ENCODE results near the gene SEMA6B.

Gene SEMA6B

DNA sequence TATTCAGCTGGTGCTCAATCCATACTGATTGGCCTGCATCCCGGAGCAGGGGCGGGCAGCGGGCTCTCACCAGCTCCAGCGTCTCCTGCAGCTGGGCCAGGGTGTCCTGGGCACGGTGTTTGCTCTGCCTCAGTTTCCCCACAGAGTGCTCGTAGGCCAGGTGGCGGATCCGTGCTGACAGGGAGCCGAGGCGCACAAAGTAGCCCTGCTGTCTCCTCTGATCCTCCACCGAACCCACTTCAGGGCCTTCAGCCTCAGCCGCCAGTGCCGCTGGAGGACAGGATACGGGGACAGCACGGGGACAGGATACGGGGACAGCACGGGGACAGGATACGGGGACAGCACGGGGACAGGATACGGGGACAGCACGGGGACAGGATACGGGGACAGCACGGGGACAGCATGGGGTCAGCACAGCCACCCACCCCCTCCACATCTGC lies 33.9 kb downstream of the SEMA6B start:
- DNase-seq (ENCODE audit: low read depth), result no peak

DNA sequence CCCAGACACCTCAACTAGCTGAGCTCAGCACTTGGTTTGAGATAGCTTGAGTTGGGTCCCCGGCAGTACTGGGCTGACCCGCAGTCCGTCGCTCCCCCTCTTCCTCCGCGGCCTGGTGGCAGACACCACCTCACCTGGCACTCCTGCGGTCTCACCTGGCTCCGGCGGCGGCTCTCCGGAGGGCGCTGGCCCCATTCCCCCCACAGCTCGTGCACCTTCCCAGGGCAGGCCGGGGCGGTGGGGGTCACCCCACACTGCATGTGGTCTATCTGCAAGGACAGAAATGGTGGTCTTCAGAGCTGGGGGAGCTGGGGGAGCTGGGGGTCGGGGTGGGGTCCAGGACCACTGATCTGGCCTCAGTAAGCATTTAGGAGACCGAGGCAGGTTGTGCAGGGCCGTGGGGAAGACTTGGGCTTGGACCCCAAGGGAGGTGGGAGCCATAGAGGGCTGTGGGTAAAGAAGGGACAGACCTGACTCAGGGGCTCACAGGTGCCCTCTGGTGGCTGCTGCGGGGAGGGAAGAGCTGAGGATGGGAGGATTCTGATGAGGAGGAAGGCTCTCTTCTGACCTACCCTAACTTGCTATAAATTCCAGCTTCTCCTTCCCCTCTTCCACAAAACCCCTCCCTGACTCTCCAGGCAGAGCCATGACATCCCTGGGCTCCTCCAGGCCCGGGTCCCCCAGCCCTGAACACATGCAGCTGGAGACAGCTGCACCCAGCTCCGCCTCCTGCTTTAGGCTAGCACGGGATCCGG lies 34.5 kb downstream of the SEMA6B start:
- DNase-seq (ENCODE audit: low read depth), result peak; percentile 11

DNA sequence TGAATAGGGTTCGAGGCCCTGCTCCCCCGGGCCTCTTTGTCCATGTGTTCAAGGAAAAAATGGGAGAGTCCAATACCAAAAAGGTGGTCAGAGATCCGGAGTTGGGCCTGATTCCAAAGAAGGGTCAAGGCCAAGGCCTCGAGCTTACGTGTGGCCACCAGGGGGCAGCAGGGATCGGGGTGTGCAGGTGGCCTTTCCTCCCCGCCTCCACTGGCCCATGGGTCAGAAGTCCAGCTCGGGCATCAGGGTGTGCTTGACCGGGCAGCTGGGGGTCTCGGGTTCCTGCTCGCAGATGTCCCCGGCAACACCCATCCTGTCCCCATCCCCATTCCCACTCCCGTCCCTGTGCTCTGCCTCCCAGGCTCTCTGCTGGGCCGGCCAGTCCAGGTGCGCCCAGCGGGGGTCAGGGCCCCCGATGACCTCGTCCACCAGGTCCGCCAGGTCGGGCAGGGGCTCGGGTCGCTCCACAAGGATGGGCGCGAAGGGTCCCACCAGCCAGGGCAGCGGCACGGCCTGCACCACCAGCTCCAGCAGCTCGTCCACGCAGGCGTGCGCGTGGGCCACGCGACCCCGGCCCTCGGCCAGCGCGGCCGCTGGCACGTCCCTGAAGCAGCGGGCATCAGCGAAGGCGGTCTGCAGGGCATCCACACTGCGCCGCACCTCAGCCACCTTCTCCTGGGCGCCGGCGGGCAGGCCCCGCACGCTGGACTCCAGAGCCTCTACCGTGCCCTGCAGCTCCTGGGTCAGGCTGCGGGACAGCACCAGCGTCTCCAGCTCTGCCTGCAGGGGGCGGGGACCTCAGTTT lies 36.0 kb downstream of the SEMA6B start:
- DNase-seq (ENCODE audit: low read depth), result no peak

DNA sequence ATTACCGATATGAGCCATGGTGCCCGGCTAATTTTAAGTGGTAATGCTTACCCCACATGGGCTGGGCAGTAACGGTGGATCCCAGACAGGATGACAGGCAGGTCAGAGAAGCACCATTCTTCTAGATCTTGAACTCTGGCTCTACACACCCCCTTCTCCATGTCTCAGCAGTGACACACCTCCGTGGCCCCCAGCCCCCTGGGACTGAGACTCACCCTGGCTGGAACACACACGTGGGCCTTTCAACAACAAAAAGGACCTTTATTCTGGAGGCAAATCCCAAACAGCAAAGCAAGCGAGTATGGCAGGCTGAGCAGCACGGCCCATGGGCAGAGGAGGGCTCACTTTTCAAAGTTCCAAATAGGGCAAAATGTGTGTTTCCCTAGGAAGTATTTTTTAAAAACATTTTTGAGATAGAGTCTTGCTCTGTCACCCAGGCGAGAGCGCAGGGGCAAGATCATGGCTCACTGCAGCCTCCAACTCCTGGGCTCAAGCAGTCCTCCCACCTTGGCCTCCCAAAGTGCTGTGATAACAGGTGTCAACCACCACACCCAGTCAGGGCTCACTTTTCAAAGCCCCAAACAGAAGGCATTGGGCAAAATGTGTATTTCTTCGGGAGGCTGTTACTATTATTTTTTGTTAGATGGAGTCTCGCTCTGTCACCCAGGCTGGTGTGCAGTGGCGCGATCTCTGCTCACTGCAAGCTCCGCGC lies 37.0 kb downstream of the SEMA6B start:
- DNase-seq (ENCODE audit: low read depth), result no peak

DNA sequence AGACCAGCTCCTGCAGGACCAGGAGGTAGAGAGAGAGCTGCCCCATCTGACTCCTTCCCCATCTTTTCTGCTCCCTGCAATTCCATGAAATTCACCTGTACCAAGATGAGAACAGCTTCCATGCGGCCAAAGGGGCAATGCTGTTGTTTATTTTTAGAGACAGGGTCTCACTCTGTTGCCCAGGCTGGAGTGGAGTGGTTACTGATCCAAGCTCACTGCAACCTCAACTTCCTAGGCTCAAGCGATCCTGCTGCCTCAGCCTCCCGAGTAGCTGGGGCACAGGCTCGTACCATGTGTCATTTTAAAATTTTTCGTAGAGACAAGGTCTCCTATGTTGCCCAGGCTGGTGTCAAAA lies 37.6 kb downstream of the SEMA6B start:
- no peak for DNase-seq (ENCODE audit: low read depth)

DNA sequence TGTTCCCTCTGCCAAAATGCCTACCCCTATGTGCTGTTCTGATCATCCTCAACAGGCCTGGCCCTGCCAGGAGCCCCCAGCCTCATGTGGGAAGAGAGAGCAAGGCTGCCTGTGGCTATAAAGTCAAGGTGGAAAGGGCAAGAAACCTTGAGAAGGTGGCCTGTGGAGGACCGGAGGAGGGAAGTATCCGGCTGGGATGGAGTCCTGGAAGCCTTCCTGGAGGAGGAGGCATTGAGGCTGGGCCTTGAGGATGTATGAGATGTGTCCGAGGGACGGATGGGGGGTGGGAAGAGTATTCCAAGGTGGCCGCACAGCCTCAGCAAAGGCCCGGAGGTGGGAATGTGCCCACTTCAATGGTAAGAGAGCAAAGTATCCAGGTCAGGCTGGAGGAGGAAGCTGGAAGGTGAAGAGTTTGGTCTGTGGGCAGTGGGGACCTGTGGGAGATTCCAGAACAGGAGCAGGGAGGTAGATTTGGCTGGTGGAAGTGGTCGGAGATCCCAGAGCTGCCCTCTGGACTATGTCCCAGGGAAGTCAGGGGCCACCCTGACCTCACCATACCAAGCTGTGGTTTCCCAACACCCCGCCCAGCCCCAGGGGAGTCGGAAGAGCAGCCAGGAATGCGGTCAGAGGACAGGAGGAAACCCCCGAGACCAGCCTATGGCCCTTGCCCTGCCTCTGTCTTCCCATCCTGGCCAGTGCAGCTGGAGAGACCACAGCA lies 38.2 kb downstream of the SEMA6B start:
- DNase-seq (ENCODE audit: low read depth), result no peak

DNA sequence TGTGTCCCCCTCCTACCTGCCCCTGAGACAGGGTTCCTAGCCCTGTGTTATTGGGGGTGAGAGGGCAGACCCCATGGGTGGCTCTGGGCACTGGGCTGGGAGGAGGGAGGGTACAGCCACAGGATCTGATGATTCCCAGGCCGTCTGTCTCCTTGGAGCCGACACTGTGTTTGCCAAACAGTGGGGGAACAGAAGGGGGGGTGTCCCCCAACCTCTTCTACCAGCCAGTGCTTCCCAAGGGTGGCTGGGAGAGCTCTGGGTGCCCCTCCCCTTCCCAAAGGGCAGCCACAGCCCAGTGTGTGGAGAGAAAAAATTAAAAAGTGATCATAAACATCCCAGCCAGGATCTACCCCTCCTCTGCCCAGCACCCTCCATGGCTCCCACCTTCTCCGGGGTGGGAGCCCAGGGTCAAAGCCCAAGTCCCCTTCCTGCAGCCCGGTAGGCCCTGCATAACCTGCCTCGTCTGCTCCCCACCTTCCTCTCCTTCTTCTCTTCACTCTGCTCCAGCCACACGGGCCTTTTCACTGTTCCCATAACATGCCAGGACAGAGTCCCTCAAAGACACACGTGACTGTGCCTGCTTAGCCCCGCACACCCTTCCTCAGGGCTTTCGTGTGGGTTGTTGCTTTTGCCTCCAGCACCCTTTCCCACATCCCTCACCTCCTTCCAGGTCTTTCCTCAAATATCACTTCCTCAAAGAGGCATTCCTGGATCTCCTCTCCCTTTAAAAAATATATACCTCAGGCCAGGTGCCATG lies 39.8 kb downstream of the SEMA6B start:
- no peak for DNase-seq (ENCODE audit: low read depth)

DNA sequence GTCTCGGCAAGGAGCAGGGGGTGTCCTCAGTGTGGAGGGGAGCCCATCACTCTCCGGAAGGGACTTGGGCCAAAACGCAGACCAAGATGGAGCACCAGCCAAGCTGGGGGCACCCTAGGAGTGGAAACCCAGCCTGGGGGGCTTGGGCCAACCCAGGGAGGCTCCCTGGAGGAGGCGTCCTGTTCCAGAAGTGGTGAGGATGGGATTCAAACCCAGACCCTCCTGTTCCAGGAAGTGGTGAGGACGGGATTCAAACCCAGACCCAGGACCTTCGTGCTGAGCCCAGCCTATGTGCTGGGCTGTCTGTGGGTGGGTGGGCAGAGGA lies 40.4 kb downstream of the SEMA6B start:
- DNase-seq (ENCODE audit: low read depth), result no peak

DNA sequence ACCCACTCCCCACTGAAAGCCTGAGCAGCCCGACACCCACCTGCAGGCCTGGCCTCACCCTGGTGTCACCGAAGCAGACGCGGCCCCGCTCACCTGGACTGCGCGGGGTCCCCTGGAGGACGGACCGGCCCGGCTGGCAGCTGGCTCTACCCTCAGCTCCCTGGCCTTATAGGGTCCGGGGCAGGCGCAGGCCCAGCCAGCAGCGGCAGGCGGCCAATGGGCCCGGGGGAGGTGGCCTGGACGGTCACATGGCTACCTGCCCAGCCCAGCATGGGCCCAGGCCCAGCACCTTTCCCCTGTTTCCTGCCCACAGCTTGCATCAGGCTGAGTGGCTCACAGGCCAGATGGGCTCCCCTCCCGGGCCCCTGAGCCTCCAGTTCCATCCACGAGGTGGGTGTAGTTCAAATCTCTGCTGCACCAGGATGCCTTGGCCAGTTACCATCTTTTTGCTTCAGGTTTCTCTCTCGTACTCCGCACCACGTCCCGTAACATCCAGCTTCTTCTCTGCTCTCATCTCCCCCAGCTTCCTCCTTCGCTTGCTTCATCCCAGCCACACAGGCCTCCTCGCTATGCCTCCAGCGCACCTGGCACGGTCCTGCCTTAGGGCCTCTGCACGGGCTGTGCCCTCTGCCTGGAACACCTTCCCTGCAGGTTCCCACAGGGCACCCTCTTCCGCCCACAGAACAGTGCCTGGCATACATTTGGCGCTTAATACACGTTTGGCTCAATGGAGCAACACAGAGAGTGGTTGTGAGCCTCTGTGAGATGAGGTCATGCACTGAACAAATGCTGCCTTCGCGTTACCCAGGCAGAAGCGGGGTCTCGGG lies 40.9 kb downstream of the SEMA6B start, which contains the start of gene PLIN4:
TSS of gene PLIN4 (minus strand) at position 142 of the 827 bp plus-strand sequence. CDS start 214 bp downstream, outside the sequence.
- no peak for DNase-seq (ENCODE audit: low read depth)

DNA sequence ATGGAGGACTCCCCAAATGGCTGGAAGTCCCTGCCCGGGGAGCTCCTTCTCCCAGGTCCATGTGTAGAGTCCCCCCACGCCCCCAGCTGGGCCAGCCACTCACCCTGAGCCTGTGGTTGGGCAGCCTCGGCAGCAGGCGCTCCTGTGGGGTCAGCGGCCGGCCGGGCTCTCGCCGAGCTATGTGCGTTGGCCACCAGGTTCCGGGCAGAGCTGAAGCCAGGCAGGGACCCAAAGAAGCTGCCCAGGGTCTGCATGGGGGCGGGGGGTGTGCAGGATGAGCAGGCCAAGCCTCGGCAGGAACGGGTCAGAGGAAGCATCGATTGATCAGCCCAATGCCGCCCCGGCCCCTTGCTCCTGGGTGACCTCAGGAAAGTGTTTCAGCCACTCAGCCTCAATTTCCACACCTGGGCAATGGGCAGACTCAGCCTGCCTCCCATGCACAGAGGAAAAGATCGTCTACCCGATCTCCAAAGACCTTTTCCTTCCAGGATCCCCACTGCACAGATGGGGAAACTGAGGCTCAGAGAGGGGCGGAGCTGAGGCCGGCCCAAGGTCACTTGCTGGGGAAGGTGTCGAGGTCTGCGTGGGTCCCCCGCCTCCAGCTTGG lies 41.9 kb downstream of the SEMA6B start:
- no peak for DNase-seq (ENCODE audit: low read depth)

DNA sequence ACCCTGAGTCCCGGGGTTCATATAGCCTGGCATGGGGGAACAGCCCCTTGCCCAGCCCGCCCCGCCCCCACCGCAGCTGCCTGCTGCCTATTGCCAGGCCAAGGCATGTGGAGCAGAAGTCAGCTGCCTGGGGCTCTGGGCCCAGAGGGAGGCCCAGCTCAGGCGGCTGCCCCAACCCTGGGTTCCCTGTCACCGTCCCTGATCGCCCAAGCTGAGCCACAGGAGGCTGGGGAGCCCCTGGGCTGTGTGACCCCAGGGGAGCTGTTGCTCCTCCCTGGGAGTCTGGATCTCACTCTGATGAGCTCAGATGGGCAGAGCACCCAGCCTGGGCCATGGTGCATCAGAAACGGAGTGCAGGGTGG lies 42.6 kb downstream of the SEMA6B start:
- DNase-seq (ENCODE audit: low read depth), result no peak

DNA sequence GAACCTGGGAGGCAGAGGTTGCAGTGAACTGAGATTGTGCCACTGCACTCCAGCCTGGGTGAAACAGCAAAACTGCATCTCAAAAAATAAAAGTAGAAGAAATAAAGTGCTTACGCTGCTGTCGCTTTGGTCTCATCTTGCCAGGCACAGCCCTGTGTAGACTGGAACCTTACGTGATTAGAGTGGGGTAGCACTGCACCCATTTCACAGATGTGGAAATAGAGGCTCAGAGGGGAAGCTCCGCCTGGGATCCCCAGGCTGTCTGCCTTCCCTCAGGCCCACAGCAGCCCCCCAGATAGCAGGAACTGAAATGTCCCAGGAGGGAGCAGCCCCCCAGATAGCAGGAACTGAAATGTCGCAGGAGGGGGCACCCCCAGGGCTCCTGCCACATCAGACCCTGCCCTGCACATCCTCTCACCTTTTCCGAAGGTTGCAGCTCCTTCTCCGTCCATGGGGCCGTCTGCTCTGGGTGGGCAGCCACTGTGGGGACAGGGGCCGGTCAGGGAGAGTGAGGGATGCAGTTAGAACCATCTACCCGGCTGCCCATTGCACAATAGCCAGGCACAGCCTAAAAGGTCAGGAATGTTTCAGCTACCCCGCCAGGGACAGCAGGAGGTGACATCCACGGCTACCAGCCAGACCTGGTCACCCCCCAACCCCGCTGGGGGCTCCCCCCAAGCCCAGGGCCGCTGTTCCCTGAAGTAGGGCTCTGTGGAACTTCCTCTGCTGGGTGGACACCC lies 43.1 kb downstream of the SEMA6B start:
- no peak for DNase-seq (ENCODE audit: low read depth)

DNA sequence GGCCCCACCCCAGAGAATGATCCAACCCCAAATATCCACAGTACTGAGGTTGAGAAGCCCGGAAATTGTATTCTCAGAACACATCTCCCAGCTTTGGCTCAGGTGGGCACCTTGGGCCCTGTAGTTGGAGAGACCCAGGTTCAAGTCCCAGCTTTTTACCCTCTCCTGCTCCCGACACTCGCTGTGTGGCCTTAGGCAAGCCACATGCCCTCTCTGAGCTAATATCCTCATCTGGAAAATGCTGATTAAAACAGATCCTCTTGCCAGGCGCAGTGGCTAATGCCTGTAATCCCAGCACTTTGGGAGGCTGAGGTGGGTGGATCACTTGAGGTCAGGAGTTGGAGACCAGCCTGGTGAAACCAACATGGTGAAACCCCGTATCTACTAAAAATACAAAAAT lies 43.8 kb downstream of the SEMA6B start:
- no peak for DNase-seq (ENCODE audit: low read depth)

DNA sequence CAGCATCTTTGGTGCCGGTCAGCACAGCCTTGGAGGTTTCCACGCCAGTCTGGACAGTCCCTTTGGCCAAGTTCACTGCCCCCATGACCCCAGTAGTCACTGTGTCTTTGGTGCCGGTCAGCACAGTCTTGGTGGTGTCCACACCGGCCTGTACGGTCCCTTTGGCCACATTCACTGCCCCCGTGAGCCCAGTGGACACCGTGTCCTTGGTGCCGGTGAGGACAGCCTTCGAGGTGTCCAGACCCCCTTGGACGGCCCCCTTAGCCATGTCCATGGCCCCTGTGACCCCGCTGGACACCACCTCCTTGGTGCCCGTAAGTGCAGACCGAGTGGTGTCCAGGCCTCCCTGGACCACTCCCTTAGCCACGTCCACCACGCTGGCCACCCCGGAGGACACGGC lies 46.2 kb downstream of the SEMA6B start:
- no peak for DNase-seq (ENCODE audit: low read depth)

DNA sequence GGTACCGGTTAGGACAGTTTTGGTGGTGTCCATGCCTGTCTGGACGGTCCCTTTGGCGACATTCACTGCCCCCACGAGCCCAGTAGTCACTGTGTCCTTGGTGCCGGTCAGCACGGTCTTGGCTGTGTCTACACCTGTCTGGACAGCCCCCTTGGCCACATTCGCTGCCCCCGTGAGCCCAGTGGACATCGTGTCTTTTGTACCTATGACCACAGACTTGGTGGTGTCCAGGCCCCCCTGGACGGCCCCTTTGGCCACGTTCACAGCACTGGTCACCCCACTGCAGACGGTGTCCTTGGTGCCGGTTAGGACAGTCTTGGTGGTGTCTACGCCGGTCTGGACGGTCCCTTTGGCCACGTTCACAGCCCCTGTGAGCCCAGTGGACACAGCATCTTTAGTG lies 47.4 kb downstream of the SEMA6B start:
- no peak for DNase-seq (ENCODE audit: low read depth)

DNA sequence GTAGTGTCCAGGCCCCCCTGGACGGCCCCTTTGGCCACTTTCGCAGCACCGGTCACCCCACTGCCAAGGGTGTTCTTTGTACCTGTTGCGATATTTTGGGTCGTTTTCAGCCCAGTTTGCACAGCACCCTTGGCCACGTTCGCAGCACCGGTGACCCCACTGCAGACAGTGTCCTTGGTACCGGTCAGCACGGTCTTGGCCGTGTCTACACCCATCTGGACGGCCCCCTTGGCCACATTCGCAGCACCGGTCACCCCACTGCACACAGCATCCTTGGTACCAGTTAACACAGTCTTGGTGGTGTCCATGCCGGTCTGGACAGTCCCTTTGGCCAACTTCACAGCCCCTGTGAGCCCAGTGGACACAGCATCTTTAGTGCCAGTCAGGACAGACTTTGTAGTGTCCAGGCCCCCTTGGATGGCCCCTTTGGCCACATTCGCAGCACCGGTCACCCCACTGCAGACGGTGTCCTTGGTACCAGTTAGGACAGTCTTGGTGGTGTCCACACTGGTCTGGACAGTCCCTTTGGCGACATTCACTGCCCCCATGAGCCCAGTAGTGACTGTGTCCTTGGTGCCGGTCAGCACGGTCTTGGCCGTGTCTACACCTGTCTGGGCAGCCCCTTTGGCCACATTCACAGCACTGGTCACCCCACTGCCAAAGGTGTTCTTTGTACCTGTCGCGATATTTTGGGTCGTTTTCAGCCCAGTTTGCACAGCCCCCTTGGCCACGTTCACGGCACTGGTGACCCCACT lies 48.0 kb downstream of the SEMA6B start:
- no peak for DNase-seq (ENCODE audit: low read depth)

DNA sequence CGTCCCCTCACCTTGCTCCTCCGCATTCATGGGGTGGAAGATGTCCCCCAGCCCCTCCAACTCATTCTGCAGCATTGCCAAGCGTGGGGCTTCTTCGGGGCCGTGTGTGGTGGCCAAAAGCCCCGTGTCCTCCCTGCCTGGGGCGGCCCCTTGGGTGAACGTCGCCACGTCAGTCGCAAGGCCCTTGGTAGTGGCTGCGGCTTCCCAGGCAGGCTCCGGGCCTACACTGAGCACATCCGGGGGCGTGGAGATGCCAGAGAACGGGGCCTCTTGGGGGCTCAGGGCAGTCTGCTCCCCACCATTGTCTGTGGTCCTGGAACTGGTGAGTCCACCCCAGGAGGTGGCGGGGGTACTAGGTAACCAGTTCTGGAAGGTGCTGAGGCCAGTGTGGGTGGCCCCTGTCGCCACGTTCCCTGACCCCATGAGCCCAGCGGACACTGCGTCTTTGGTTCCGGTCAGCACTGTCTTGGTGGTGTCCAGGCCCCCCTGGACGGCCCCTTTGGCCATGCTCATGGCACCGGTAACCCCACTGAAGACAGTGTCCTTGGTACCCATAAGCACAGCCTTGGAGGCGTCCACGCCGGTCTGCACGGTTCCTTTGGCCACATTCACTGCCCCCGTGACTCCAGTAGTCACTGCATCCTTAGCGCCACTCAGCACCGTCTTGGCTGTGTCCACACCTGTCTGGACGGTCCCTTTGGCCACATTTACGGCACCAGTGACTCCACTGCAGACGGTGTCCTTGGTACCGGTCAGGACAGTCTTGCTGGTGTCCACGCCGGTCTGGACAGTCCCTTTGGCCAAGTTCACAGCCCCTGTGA lies 48.8 kb downstream of the SEMA6B start:
- no peak for DNase-seq (ENCODE audit: low read depth)

DNA sequence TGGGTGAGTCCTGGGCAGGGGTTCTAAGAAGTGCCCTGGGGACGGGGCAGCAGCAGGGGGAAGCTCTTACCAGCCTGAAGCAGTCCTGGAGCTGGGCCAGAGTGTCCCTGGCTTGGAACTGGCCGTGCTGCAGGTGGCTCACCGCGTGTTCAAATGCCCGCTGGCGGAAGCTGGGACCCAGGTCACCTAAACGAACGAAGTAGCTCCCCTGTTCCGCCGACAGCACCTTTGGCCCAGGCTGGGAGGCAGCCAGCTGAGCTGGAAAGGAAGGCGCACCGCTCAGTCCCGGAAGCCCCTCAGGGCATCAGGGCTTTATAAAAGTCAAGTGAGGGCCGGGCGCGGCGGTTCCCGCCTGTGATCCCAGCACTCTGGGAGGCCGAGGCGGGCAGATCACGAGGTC lies 50.8 kb downstream of the SEMA6B start:
- no peak for DNase-seq (ENCODE audit: low read depth)

All from stimulated activated CD8-positive, alpha-beta memory T cell treated with anti-CD3 and anti-CD28 coated beads, Interleukin-12 subunit alpha, Interleukin-12 subunit beta, amount 100 ng/mL, for 4 hours (primary cell).